CD4-positive, alpha-beta T cell treated with Interleukin-4 for 1 hour (primary cell): ENCODE measurements around the gene CIB4.

Source experiments
- DNase-seq, 2 donors: peaks; one replicate each; pipeline ENCODE4 v3.0.0-alpha.2; 2020 to 2022

The CIB4 gene

GRCh38 chr2:26564121-26564644, 77.0 kb downstream of the CIB4 start:
- no peak for DNase-seq

GRCh38 chr2:26563686-26564085, 77.5 kb downstream of the CIB4 start:
- DNase-seq, result no peak

GRCh38 chr2:26562811-26563645, 78.1 kb downstream of the CIB4 start:
- no peak for DNase-seq

GRCh38 chr2:26561918-26562810, 79.0 kb downstream of the CIB4 start:
- no peak for DNase-seq

- DNase-seq, result no peak
Measured at GRCh38 chr2:26561376-26561775, 79.8 kb downstream of the CIB4 start.

- no peak for DNase-seq
Measured at GRCh38 chr2:26560892-26561291, 80.3 kb downstream of the CIB4 start.

GRCh38 chr2:26559556-26559955, 81.6 kb downstream of the CIB4 start:
- no peak for DNase-seq

GRCh38 chr2:26559044-26559405, 82.1 kb downstream of the CIB4 start:
- no peak for DNase-seq

GRCh38 chr2:26558271-26559043, 82.7 kb downstream of the CIB4 start:
- no peak for DNase-seq

- DNase-seq, result no peak
Measured at GRCh38 chr2:26557244-26557925, 83.8 kb downstream of the CIB4 start.

- no peak for DNase-seq
Measured at GRCh38 chr2:26556309-26557243, 84.6 kb downstream of the CIB4 start.

GRCh38 chr2:26555246-26556133, 85.7 kb downstream of the CIB4 start:
- DNase-seq, result no peak

- no peak for DNase-seq
Measured at GRCh38 chr2:26552641-26553374, 88.4 kb downstream of the CIB4 start.

- no peak for DNase-seq
Measured at GRCh38 chr2:26550276-26551015, 90.7 kb downstream of the CIB4 start.

GRCh38 chr2:26542676-26543505, 98.3 kb downstream of the CIB4 start:
- DNase-seq, result no peak

GRCh38 chr2:26542194-26542455, 99.0 kb downstream of the CIB4 start:
- no peak for DNase-seq

GRCh38 chr2:26541401-26542193, 99.6 kb downstream of the CIB4 start:
- no peak for DNase-seq
